ENCODE results near the gene F11R.

DNA sequence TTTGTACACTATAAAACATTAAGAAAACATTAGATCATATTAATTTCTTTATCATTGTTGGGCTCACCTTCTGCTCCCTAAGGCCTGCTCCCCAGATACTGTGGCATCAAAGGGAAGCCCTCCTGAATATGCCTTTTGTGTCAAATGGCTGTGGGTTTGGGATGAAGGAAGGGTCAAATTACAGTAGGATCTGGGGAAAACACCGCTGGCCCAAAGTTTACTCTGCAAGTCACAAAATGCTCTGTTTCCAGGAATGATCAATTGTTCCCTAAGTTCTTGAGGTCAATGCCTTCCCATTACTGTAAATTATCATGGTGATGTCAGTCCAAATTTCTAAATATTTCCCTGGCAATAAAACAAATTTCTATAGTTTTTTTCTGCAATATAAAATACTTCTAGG is 59.5 kb downstream of the F11R start:
- TF ChIP-seq GATA2 (IDR thresholded peaks at IDR 0.05; ENCODE audit: low read depth, low read length) (no peak), GATA3 (IDR thresholded peaks at IDR 0.05; ENCODE audit: low read depth, low read length) (no peak)

Measured in SH-SY5Y (cell line).